GM12878 (cell line): ENCODE measurements around the gene ARAP1. TPM values are rescaled to one million over a fixed set of nuclear protein-coding genes. Genes with fewer than 3 reads are reported as not detected.

Experiments
- ATAC-seq: fragments of 200-7000 bp; cut with Tn5 transposase; 3 replicates; pipeline ENCODE4 v1.9.1; 2020; ENCODE audit warnings: mild to moderate bottlenecking, moderate library complexity
- BruUV-seq: library from RNA; stranded (reverse); fragments of 400-500 nt; replicated peaks from 2 replicates; lab custom pipeline; 2021; lab: Mats Ljungman, UMichigan
- CTCF ChIA-PET: fragments of 300-600 bp; sonication (Branson Sonifier 250); formaldehyde crosslinking; extraction: SDS; loops from one replicate; lab custom pipeline; 2021; ENCODE audit warnings: inconsistent platforms; lab: Yijun Ruan, JAX
- POLR2A ChIA-PET: fragments of 350-600 bp; formaldehyde crosslinking; extraction: SDS; loops from one replicate; lab custom pipeline; 2021; ENCODE audit warnings: inconsistent platforms; lab: Charles Lee
- RAD21 ChIA-PET: fragments of 300-600 bp; sonication (Branson Sonifier 250); formaldehyde crosslinking; loops from one replicate; lab custom pipeline; 2023; ENCODE audit warnings: antibody characterized with exemption; ENCODE audit not compliant: unreplicated experiment; lab: Charles Lee
- SMC1A ChIA-PET: fragments of 300-600 bp; sonication (Branson Sonifier 250); formaldehyde crosslinking; loops from one replicate; lab custom pipeline; 2023; ENCODE audit not compliant: unreplicated experiment, uncharacterized antibody; lab: Charles Lee
- DNase-seq: peaks from one replicate; pipeline ENCODE4 v3.0.0-alpha.2; 2011; ENCODE audit warnings: low read depth, low spot score
- FAIRE-seq: peaks from 3 replicates; lab custom pipeline; 2011; peaks lifted over from hg19 to GRCh38; lab: Jason Lieb, UNC
- H2AFZ ChIP-seq: 2 replicates; pipeline ENCODE4 v1.6.0; 2011; ENCODE audit warnings: low read depth, low read length, control low read depth; ENCODE audit not compliant: control insufficient read depth
- H3K27ac ChIP-seq: 2 replicates; pipeline ENCODE4 v1.5.1; 2011; ENCODE audit warnings: control low read depth; ENCODE audit not compliant: control insufficient read depth, insufficient read depth
- H3K27me3 ChIP-seq, 2 experiments: replicated peaks in 1 of 2; 2 replicates each; pipeline versions ENCODE4 v1.6.0 to v1.6.1; 2011; ENCODE audit warnings: low read length in 1 of 2; ENCODE audit not compliant: control insufficient read depth in 2 of 2, insufficient read depth in 2 of 2
- H3K36me3 ChIP-seq, 2 experiments: 2 replicates each; pipeline ENCODE4 v1.5.1; 2011; ENCODE audit warnings: low read length in 1 of 2; ENCODE audit not compliant: control insufficient read depth in 2 of 2, insufficient read depth in 2 of 2
- H3K4me1 ChIP-seq: 2 replicates; pipeline ENCODE4 v1.6.1; 2011; ENCODE audit warnings: mild to moderate bottlenecking, low read length, moderate library complexity, mixed read lengths; ENCODE audit not compliant: control insufficient read depth, insufficient read depth
- H3K4me2 ChIP-seq: 2 replicates; pipeline ENCODE4 v1.6.0; 2011; ENCODE audit warnings: control low read depth; ENCODE audit not compliant: control insufficient read depth, insufficient read depth
- H3K4me3 ChIP-seq: fragments of 200-600 bp; sonication (generic); 2 replicates; pipeline ENCODE4 v1.5.1; 2016
- H3K79me2 ChIP-seq: 2 replicates; pipeline ENCODE4 v1.6.0; 2011; ENCODE audit warnings: low read length; ENCODE audit not compliant: control insufficient read depth, insufficient read depth
- H3K9ac ChIP-seq: 2 replicates; pipeline ENCODE4 v1.8.0; 2011; ENCODE audit warnings: low read length, control low read depth, mixed read lengths; ENCODE audit not compliant: control insufficient read depth, insufficient read depth
- H3K9me3 ChIP-seq: replicated peaks from 3 replicates; pipeline ENCODE4 v1.5.1; 2011; ENCODE audit warnings: mild to moderate bottlenecking, low read length; ENCODE audit not compliant: control insufficient read depth, insufficient read depth
- H4K20me1 ChIP-seq: 2 replicates; pipeline ENCODE4 v1.6.0; 2011; ENCODE audit not compliant: control insufficient read depth, insufficient read depth
- ATF2 ChIP-seq: IDR thresholded peaks from 2 replicates; pipeline ENCODE4 v1.6.1; 2012; ENCODE audit warnings: low read length, inconsistent platforms
- BMI1 ChIP-seq: fragments of 450-650 bp; IDR thresholded peaks from 2 replicates; pipeline ENCODE4 v1.6.1; 2016; ENCODE audit warnings: mild to moderate bottlenecking, moderate library complexity, borderline replicate concordance
- E4F1 ChIP-seq: fragments of 450-650 bp; IDR thresholded peaks from 2 replicates; pipeline ENCODE4 v1.6.1; 2018; ENCODE audit warnings: borderline replicate concordance, mild to moderate bottlenecking; ENCODE audit not compliant: partially characterized antibody
- IKZF2 ChIP-seq, 2 experiments: fragments of 450-650 bp; IDR thresholded peaks; 2 replicates each; pipeline ENCODE4 v1.6.1; 2017; ENCODE audit warnings: mild to moderate bottlenecking in 2 of 2, moderate library complexity in 2 of 2
- KDM1A ChIP-seq: fragments of 200-600 bp; sonication (generic); IDR thresholded peaks from 2 replicates; pipeline ENCODE4 v1.6.1; 2016; ENCODE audit warnings: borderline replicate concordance
- MEF2A ChIP-seq: IDR thresholded peaks from 2 replicates; pipeline ENCODE4 v1.6.1; 2011; ENCODE audit warnings: low read depth, mild to moderate bottlenecking, low read length, moderate library complexity; ENCODE audit not compliant: insufficient read depth
- NR2F1 ChIP-seq: fragments of 450-650 bp; conservative IDR thresholded peaks from 2 replicates; pipeline ENCODE4 v1.6.1; 2017; ENCODE audit warnings: mild to moderate bottlenecking
- PKNOX1 ChIP-seq: fragments of 450-650 bp; IDR thresholded peaks from 2 replicates; pipeline ENCODE4 v1.6.1; 2016; ENCODE audit warnings: mild to moderate bottlenecking
- RCOR1 ChIP-seq: conservative IDR thresholded peaks from 2 replicates; pipeline ENCODE4 v1.6.1; 2012; ENCODE audit warnings: low read depth, low read length, improper control_type of control experiment
- RELB ChIP-seq: fragments of 450-650 bp; IDR thresholded peaks from 2 replicates; pipeline ENCODE4 v1.6.1; 2017; ENCODE audit warnings: low read depth, mild to moderate bottlenecking, moderate library complexity
- TARDBP ChIP-seq: IDR thresholded peaks from 2 replicates; pipeline ENCODE4 v1.6.1; 2016; ENCODE audit warnings: borderline replicate concordance
- TBL1XR1 ChIP-seq: IDR thresholded peaks from 2 replicates; pipeline ENCODE4 v1.6.1; 2012; ENCODE audit warnings: low read depth, low read length, improper control_type of control experiment
- ZNF622 ChIP-seq: fragments of 450-650 bp; IDR thresholded peaks from 2 replicates; pipeline ENCODE4 v1.6.1; 2017; ENCODE audit warnings: mild to moderate bottlenecking, inconsistent platforms
- WGBS: methylation state at CpG from one replicate; pipeline ENCODE4 v1.1.6; 2016; ENCODE audit warnings: low lambda C conversion rate; ENCODE audit not compliant: insufficient replicate concordance, insufficient coverage; ENCODE audit errors: missing lambda C conversion rate; 5-methylcytosine and 5-hydroxymethylcytosine counted together
- in situ Hi-C: fragments of 300-500 bp; cut with MboI; formaldehyde crosslinking; loops from 9 replicates; pipeline ENCODE4 v1.14.3; 2018; ENCODE audit warnings: mixed read lengths
- intact Hi-C: fragments of 100-400 bp; cut with micrococcal nuclease; formaldehyde crosslinking; loops from one replicate; pipeline ENCODE4 v1.14.2; 2022; ENCODE audit not compliant: unreplicated experiment
- polyA plus RNA-seq, 11 experiments: library from polyadenylated mRNA; depleted of rRNA in 4 of 11; unstranded in 6 of 11; stranded (reverse) in 5 of 11; fragments of >200 nt; fragmentation: Nextera tagmentation in 4 of 11; fragmentation: Illumina TruSeq in 1 of 11; extraction: Ambion mirVana in 4 of 11; extraction: Trizol in 1 of 11; gene quantifications; 1 replicate in 1 of 11; 2 replicates in 10 of 11; pipeline versions ENCODE4 v1.2.1 to v1.2.3, GENCODE V29; 2011 to 2016; ENCODE audit warnings: inconsistent platforms in 2 of 11, missing spikeins in 2 of 11, low read depth in 1 of 11
- total RNA-seq, 4 experiments: library from RNA; depleted of rRNA in 3 of 4; stranded (reverse); fragments of >200 nt in 3 of 4; fragmentation: Illumina TruSeq in 1 of 4; extraction: Trizol in 1 of 4; gene quantifications; 2 replicates each; pipeline versions ENCODE4 v1.2.1 to v1.2.3, GENCODE V29; 2013 to 2021
- TF ChIP-seq, protein P1 (sequence below): fragments of 450-650 bp; IDR thresholded peaks from 2 replicates; pipeline ENCODE4 v1.6.1; 2017; ENCODE audit warnings: borderline replicate concordance

ARAP1 gene
- total and polyA plus RNA-seq, 10 of the 15 experiments (the other 5 are each of a cell fraction or from before 2014, with no cell fraction given) = 0.55 to 102 (median 51.0) TPM

DNA sequence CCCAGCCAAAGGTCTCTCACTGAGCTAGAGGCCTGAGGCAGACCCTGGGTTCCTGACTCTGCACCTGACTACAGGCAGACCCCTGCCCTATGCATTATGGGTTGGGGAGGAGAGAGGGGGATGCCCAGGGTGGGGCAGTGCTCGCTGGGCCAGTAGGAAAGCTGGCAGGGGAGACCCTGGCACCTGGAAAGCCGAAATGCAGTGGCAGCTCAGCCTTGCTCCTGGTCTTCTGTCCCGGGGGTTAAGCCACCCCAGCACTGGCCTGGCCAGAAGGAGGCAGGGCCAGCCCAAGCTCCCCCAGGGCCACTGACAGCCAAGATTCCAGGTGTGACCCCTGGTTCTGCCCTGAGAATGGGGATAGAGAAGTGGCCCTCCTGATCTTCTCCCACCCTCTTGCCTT is 5.4 kb downstream of the ARAP1 start:
- intact Hi-C loops = loop anchor here (10.0 kb wide), 1 partner anchor 408 kb away; no protein-coding TSS in a partner anchor
- H3K27me3 ChIP-seq = no peaks in the 10 kb centered on the region
- 76% methylated on average over 3 of the region's 3 CpGs for WGBS
- in situ Hi-C loops = no loop called here
- no peak overlapping the region for H2AFZ ChIP-seq
- BruUV-seq = no TSS peak
- 0 out of 2 replicates have a peak overlapping the region, but pooled peaks have one; percentile 8 for H3K27ac ChIP-seq
- no peak for ATAC-seq
- ChIA-PET CTCF (interaction anchor here (1.0 to 2.8 kb wide), 3 partner anchors 22 to 47 kb away, joined by 5 to 11 read pairs (median 8); partner anchors contain the start of gene STARD10), POLR2A (interaction anchor here (1.3 kb wide), 1 partner anchor 18 kb away, joined by 3 read pairs; no protein-coding TSS in a partner anchor), RAD21 (interaction anchor here (0.8 to 1.3 kb wide), 2 partner anchors 22 to 46 kb away, joined by 4 to 5 read pairs; no protein-coding TSS in a partner anchor), SMC1A (interaction anchor here (1.7 to 5.5 kb wide), 2 partner anchors 22 to 47 kb away, joined by 4 to 30 read pairs; partner anchors contain the start of gene STARD10)
- no peak for FAIRE-seq
- peaks cover 66% of the 10 kb centered on the region for H3K4me1 ChIP-seq
- peaks cover 0 to 3% of the 10 kb centered on the region in 2 experiments; a peak in 2 of 4 replicates for H3K36me3 ChIP-seq
- H4K20me1 ChIP-seq = no peaks in the 10 kb centered on the region
- H3K4me2 ChIP-seq = no peak overlapping the region
- no peaks in the 10 kb centered on the region for H3K9me3 ChIP-seq
- DNase-seq = no peak
- peaks cover 81% of the 10 kb centered on the region for H3K79me2 ChIP-seq
- H3K9ac ChIP-seq = no peak overlapping the region
- H3K4me3 ChIP-seq = no peak overlapping the region
- TF ChIP-seq KDM1A = no peak
- TF ChIP-seq RELB = no peak
- TF ChIP-seq RCOR1 = no peak
- TF ChIP-seq NR2F1 = no peak
- no peak for TF ChIP-seq ZNF622
- TF ChIP-seq TBL1XR1 = no peak
- no peak for TF ChIP-seq BMI1
- TF ChIP-seq ATF2 = no peak
- TF ChIP-seq, protein P1, sequence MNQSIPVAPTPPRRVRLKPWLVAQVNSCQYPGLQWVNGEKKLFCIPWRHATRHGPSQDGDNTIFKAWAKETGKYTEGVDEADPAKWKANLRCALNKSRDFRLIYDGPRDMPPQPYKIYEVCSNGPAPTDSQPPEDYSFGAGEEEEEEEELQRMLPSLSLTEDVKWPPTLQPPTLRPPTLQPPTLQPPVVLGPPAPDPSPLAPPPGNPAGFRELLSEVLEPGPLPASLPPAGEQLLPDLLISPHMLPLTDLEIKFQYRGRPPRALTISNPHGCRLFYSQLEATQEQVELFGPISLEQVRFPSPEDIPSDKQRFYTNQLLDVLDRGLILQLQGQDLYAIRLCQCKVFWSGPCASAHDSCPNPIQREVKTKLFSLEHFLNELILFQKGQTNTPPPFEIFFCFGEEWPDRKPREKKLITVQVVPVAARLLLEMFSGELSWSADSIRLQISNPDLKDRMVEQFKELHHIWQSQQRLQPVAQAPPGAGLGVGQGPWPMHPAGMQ = no peak
- no peak for TF ChIP-seq MEF2A
- no peak for TF ChIP-seq TARDBP
- TF ChIP-seq IKZF2 (IDR thresholded peaks at IDR 0.05) = no peak
- no peak for TF ChIP-seq PKNOX1
- TF ChIP-seq E4F1 = no peak
